Fibroblast of skin of abdomen (primary cell): Measurements from ENCODE around the gene TMEM151A.
A peak's percentile ranks its signal among the peaks of the same experiment; 100 is the strongest.
"Not testable (repeated sequence)": the region's sequence is repeated elsewhere in the genome, so short reads cannot be mapped to it uniquely, and the experiment has no call there.

Source experiments
- DNase-seq: peaks from one replicate; pipeline ENCODE4 v3.0.0-alpha.2; 2013

Gene TMEM151A

DNA sequence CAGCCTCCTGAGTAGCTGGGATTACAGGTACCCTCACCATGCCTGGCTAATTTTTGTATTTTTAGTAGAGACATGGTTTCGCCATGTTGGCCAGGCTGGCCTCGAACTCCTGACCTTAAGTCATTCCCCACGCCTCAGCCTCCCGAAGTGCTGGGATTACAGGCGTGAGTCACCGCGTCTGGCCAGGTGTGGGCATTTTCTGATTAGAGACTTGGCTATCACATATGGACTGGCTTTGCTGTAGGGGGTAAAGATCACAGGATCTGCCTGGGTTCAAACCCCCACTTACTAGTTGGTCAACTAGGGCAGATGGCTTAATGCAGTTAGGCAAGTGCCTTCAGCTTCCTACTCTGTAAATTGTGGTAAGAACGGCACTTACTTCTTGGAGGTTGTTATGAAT is 18.6 kb downstream of the TMEM151A start:
- no peak for DNase-seq

DNA sequence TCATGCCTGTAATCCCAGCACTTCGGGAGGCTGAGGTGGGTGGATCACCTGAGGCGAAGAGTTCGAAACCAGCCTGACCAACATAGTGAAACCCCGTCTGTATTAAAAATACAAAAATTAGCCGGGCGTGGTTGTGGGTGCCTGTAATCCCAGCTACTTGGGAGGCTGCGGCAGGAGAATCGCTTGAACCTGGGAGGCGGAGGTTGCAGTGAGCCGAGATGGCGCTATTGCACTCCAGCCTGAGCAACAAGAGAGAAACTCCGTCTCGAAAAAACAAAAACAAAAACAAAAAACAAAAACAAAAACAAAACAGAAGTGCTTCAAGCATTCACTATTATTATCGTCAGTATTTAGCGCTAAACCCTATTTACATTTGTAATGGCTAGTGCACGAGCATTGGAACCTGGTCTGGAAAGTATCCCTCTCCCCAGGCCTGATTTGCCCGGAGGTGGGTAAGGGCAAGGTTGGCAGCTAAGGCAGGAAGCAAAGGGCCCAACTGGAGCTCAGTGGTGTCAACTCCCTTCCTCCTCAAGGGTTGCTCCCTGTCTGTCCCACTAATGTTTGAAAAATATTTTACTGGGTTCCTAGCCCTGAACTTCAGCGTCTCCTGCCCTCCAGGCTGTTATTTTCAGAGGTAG is 19.2 kb downstream of the TMEM151A start:
- DNase-seq, result not testable (repeated sequence)

DNA sequence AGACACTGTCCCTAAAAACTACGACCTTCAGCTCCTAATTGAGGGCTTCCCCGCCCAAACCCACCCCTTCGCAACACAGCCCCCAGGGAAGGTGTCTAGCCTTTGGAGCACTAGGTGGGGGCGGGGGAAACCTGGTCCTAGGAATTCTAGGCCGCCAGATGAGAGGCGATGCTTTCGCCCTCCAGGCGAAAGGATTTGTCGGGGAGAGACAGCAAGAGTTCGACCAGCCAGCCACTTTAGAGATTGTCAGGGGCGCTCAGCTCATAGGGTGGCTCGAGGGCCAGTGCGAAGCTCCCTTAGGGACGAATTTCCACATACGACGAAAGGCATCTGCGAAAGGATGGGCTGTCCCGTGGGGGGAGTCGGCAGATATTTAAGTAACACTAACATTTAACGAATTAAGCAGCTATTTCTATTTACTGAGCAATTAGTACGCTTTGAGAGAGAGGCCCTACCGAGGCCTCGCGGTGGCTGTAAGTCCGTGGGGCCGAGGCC is 19.8 kb downstream of the TMEM151A start:
- no peak for DNase-seq

DNA sequence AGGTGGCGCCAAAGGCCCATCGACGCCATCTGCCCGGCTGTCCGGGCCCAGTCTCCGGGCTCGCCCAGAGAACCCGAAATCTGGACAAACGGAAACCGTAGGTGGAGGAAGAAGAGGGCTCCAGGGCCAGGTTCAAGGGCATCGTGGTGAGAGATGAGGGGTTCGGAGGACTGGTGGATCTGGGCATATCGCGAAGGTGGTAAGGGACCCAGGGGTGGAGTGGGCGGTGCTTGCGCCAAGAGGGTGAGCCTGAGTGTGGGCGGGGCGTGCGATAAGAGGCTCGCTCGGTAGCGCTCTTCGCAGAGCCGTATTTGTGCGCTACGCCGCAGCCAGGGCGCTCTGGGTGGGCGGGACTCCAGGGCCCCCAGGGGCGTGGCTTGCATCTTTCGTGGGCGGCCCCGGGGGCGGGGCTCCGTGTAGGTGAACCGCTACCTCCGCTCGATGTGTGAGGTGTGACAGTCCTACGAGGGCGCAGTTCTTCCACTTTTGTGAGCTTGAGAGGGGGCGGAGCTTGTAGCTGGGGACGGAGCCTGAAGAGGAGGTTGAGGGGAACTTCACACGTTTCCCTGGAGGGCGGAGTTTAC is 20.4 kb downstream of the TMEM151A start:
- peak; percentile 91 for DNase-seq

DNA sequence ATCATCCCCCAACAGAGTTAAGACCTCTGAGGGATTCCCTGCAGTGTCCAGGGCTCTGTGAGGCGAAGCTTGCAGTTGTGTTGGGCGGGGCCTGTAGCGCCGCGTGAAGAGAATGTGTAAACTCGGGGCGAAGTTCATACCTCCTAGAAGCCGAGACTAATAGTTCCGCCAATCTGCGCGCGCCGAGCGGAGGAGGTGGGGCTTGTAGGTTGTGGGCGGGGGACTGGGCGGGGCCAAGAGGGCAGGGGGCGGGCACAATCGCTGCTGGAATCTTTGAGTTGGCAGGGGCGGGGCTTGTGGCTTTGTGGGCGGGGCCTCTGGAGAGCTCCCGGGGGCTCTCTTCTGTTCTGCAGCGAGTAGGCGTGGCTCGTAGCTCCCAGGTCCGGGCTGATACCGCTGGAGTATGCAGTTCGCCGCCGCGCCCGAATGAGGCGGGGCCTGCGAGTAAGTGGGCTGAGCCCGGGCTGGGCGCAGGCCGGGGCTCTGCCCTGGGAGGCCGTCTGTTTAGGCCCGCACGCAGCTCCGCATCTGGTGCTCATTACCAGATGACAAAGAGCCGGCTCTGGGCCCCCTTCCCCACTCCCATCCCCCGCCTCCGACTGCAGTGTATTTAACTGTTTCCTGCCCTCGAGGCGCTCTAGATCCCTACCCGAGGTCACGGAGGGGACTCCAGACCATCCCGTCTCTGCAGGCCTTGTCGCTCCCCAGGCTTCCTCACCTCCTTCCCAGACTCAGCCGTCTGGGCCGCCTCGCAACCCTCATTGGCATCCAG is 21.0 kb downstream of the TMEM151A start:
- peak; percentile 100 for DNase-seq

DNA sequence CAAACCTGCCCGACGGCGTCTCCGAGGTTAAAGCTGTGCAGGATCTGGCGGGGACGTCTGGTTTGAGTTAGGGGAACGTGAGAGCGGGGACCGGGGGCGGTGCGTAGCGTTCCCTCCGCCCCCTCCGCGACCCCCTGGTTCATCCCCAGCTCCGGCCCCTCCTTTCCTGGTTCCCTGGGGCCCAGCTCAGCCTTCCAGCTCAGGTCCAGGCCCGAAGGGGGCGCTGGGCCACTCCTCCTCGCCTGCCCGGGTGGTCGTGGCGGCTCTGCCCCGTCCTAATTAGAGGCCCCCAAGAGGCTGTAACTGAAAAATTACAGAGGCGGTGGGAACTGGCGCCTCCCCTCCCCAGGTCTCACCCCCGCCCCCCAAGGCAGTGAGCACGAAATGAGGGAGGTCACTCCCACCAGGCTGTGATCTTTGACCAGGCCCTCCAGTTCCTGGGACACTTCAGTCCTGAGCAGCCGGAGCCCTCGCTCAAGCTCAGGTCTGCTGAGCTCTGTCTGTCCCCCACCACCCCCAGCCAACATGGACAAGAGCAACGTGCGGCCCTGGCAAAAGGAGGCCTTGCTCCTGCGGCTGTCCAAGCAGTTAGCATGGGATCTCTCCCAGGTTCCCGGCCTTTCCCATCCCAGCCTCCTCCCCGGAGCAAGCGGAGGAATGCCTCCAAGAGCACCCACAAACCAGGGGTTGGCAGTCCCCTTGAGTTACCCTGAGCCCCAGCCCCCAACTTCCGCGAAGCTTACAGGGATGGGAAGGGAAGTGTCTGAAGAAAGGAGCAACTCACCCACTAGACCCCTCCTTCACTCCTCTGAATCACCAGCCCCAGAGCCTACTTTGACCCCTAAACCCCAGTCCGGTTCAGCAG is 21.9 kb downstream of the TMEM151A start:
- DNase-seq, result peak; percentile 40

DNA sequence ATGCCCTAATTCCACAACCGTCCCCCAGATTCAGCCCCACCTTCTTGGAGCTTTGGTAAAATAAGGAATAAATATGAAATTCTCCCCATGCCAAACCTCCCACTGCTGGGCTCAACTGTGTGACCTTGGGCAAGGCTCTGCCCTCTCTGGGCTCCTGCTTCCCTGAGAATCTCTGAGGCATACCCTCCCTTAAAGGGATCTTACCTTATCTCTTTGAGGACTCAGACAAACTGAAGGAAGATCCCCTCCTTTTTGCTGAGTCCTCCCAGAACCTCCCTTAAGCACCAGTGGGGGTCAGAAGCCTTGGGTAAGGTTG is 22.4 kb downstream of the TMEM151A start:
- DNase-seq, result no peak

DNA sequence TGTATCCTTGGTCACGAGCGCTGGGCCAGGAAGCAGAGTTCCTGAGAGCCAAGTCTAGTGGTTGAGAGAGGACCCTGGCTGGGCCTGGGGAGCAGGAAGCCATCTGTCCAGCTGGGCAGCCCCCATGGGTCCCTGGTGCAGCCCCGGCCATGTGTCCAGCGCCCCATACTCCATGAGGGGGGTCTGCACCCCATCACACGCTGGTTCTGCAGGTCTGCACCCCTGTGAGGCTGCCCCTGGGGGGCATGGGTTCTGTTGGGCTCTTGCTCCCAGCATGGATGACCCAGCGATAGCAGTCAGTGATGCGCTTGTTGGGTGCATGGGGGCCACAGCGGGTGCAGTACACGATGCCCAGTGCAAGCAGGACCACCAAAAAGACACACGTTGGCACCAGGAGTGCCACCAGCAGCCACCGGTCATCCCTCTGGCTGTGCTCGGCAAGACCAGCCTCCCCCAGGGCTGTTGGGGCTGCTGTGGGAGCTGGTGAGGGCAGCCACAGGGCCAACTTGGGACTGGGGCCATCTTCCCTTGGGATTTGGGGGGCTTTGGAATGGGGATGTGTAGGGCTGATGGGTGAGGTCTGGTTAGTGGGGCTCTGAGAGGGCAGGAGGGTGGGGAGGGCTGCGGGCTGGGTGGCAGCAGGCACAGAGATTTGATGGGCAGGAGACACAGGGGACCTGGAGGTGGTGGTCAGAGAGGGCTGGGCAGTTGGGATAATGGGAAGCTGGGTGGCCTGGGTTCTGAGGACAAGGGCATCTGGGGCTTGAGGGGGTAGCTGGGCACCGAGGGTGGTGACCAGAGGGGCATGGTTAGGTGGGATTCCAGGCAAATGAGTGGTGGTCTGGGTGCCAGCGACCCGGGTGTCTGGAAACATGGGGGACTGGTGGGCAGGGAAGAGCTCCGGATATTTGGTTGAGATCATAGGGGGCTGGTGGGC is 23.1 kb downstream of the TMEM151A start:
- no peak for DNase-seq

DNA sequence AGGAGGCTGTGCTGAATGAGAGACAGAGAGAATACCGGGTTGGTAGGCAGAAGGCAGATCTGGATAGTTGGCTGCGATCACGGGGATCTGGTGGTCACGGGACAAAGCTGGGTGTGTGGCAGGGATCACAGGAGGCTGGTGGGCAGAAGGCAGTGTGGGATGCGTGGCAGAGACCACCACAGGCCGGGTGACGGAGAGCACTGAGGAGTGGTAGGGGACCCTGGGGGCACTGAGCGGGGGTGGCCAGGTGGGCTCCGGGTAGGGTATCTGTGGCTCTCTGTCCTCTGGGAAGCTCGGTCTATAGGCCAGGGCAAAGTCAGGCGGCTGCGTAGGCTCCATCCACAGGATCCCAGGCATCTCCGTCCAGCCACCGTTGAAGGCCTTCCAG is 23.8 kb downstream of the TMEM151A start:
- no peak for DNase-seq

DNA sequence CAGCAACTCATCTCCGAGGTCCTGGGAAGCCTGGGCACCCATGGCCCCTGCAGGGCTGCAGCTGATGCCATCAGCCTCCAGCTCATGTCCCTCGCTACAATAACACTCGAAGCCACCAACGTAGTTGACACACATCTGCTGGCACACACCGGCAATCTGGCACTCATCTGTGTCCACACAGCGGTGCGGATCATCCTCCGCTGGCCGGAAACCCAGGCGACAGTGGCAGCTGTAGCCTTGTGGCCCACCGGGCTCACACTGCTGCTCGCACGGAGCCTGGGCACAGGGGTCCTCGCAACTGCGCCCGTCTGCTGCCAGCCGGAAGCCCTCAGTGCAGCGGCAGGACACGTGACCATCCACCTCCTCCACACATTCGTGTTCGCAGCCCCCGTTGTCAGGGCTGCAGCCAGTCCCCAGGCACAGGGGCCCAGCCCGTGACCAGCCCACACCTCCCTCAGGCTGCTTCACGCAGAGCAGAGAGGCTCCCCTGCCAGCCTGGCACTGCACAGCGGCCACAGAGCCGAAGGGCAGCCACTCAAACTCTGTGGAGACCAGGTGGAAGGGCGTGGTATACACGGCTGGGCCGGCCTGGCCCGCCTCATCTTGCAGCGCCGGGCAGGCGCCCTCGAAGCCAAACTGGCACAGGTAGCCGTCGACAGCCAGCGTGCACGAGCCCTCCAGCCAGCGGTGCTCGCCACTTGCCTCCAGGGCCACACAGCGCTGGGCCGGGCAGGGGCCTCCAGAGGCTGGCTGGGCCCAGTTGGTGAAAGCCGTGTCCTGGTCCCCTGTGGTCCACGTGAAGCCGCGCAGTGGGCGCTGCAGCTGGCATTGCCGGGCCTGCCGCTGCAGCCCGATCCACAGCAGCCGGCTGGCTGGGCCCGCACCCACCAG is 24.5 kb downstream of the TMEM151A start:
- DNase-seq, result peak; percentile 13

DNA sequence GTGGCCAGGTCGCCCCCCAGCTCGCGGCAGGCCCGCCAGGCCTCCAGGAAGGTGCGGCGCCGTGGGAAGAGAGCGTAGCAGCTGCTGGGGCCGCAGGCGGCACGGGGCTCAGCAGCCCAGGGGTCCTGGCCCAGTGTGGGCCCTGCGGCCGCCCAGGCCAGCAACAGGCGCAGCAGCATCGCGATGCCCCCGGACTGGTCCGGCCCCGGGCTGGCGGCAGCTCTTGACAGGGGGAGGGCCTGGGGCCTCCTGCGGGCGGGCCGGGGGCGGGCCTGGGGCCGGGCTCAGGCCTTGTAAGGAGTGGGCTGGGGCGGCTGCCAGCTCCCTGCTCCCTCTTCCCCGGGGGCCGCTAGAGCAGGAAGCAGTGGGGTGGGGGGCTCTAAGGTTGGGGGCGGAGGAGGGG is 25.2 kb downstream of the TMEM151A start, which contains the start of gene CD248:
TSS of gene CD248 (minus strand) at position 196 of the 403 bp plus-strand sequence. CDS start at position 179, 17 bp downstream.
- peak; percentile 92 for DNase-seq

DNA sequence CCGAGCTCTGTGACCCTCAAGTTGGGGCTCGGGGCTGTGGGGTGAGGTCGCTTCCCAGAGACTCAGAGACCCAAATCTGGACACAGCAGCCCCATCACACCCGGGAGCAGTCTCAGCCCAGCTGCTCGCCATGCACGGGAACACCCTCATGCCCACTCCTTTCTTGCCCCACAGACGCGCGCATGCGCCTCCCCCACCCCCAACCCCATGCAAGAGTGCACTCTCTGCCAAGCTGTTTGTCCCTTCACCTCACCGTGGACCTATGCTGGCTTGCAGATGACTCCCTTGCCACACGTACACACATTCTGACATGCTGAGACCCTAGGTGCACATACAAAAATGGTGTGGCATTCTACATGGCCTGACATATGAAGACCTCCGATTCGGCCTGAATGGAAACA is 25.6 kb downstream of the TMEM151A start:
- DNase-seq, result peak; percentile 82

DNA sequence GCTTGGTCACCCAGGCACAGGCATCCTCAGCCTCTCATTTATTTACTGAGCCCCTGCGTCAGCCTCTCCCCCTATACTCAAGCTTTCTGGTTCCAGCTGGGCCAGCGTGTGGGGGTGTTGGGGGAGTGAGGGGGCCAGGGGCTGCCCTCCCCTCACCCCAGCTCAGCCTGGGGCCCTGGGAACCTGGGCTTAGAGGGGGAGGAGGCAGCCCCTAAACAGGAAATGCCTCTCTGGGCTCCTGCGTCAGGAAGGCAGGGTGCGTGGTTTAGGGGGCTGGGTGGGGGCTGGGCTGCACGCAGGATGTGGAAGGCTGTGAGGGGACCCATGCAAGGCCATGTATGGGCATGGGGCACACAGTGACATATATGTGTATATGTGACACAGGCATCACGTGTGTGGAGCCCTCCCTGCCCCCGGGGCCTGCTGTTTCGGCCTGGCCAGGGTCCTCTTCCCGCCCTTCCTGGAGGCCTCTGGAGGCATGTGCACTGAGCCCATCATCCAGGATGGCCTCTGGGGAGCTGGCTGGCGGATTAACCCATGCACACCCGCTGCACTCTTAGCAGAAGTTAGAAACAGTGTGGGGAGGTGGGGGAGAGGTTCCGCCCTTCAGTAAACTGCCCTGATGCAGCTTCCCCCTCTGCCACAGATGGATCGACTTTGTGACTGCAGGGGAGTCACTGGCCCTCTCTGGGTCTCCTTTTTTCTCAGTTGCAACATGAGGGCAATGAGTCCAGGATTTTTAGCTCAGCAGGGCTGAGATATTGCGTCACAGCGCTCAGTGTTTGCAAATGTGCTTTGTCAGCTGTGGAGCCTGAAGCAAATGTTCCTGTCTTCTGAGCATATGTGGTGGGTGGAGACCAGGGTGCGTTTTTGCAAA is 26.3 kb downstream of the TMEM151A start:
- DNase-seq, result peak; percentile 89

DNA sequence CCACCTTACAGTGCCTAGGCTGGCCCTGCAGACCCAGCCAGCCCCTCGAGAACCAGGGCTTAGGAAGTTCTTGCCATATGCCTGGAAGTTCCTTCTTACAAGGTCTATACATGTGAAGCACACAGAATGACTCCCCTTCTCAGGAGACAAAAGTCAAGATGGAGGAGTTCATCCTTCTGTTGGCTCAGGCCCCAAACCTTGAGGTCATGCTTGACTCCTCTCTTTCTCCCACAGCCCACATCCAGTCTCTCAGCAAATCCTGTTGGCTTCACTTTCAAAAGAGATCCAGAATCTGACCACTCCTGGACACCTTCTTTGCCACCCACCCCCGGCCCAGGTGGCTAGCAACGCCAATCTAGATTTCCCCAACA is 26.9 kb downstream of the TMEM151A start:
- no peak for DNase-seq

DNA sequence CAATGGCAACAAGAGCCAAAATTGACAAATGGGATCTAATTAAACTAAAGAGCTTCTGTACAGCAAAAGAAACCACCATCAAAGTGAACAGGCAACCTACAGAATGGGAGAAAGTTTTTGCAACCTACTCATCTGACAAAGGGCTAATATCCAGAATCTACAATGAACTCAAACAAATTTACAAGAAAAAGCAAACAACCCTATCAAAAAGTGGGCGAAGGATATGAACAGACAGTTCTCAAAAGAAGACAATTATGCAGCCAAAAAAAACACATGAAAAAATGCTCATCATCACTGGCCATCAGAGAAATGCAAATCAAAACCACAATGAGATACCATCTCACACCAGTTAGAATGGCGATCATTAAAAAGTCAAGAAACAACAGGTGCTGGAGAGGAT is 28.6 kb downstream of the TMEM151A start:
- not testable (repeated sequence) for DNase-seq

DNA sequence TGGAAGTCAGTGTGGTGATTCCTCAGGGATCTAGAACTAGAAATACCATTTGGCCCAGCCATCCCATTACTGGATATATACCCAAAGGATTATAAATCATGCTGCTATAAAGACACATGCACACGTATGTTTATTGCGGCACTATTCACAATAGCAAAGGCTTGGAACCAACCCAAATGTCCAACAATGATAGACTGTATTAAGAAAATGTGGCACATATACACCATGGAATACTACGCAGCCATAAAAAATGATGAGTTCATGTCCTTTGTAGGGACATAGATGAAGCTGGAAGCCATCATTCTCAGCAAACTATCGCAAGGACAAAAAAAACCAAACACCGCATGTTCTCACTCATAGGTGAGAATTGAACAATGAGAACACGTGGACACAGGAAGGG is 29.1 kb downstream of the TMEM151A start:
- not testable (repeated sequence) for DNase-seq

DNA sequence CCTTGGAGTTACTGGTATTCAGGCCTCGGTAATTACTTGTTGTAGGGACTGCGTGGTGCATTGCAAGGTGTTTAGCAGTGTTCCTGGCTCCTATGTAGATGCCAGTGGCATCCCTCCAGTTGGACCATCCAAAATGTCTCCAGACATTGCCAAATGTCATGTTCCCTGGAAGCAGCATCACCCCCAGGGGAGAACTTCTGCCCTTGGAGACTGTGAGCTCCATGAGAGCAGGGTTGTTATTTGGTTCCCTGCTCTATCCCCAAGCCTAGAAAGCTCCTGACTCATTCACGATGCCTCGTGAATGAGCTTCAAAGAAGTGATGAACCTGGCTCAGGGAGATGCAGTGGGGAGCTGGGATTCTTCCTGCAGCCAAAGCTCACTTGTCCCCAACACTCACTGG is 29.9 kb downstream of the TMEM151A start:
- no peak for DNase-seq

DNA sequence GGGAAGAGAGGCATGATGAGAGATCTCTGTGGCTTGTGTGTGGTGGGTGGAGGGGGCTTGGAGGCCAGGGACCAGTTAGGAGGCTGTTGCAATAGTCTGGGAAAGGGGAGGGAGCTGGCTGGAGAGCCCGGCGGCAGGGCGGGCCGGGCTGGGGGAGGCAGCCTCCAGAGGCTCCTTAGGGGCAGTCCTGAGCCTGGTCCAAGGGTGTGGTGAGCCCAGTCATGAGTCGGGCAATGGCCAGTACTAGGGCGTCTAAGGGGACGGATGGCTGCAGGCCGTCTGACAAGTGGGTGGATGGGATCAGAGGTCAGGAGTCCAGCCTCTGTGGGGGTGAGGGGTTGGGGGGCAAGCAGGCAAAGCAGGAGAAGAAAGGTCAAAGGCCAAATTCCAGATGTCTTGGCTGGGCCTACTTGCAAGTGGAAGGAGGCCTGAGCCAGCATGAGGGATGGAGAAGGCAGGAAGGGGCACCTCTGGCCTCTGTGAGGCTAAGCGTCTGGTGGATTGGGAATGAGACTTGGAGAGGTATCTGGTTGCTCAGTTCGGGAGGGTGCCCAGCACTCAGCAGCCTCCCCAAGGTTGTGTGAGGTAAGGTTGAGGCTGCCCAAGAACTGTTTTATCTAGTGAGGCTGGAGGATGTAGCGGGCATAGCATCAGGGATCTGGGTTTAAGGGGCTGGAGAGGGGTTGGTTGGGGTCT is 31.2 kb downstream of the TMEM151A start:
- peak; percentile 13 for DNase-seq

DNA sequence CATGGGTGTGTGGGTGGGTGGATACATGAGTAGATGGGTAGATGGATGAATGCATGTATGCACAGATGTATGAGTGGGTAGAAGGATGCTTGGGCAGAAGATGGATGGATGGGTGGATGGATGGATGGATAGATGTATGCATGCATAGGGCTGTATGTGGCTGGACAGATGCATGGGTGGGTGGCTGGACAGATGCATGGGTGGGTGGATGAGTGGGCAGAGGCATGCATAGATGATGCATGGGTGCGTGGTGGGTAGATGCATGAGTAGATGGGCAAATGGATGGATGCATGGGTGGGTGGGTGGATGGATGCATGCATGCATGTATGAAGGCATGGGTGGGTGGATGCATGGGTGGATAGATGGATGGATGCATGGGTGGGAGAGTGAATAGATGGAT is 32.0 kb downstream of the TMEM151A start:
- no peak for DNase-seq
